GM18870 (cell line): ENCODE measurements around the gene CD109.
"Not testable (repeated sequence)": the region's sequence is repeated elsewhere in the genome, so short reads cannot be mapped to it uniquely, and the experiment has no call there.

ENCODE experiments used
- ATAC-seq: cut with Tn5 transposase; IDR thresholded peaks from one replicate; pipeline ENCODE4 v1.9.1; 2021; ENCODE audit warnings: moderate library complexity; ENCODE audit not compliant: unreplicated experiment

Gene CD109

DNA sequence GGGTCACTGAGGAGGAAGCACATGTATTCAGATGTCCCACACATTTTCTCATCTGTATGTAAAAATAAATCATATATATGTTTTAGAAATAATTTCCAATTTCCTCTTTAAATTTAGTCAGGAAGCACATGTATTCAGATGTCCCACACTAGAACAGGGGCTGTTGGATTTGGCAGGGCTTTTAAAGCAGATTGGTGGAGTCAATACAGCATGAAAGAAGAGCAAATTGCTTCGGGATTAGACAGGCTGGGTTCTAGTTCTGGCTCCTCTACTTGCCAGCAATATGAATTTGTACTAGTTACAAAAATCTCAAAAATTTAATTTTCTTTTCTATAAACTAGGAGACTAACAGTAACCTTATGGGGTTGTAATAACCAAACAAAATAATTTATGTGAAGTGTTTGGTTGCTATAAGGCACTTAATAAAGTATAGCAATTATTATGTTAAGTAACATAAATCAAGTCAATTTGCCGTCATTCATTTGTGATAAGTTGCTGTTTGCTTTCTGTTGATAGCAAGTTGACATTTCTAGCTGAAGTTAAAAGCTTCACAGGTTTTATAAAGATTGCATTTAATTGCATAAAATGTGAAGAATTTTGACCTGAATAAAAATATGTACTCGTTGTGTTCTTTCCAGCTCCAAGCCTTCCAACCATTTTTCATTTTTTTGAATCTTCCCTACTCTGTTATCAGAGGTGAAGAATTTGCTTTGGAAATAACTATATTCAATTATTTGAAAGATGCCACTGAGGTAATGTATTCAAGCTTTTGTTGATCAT is 88.9 kb downstream of the CD109 start:
- no peak for ATAC-seq

DNA sequence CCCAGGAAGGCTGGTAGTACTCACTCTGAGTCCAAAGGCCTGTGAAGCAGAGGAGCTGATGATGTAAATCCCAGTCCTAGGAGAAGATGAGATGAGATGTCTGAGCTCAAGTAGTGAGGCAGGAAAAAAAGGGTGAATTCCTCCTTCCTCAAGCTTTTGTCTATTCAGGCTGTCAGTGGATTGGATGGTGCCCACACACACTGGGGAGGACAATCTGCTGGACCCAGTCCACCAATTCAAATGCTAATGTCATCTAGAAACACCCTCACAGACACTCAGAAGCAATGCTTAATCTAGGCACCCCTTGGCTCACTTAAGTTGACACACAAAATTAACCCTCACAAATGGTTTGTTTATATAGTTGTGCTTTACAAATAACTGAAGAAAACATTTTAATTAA is 94.6 kb downstream of the CD109 start:
- no peak for ATAC-seq

- ATAC-seq: no peak
Observed at GRCh38 chr6:73791336-73791735, 95.3 kb downstream of the CD109 start.

GRCh38 chr6:73792738-73793137 is 96.7 kb downstream of the CD109 start:
- no peak for ATAC-seq

DNA sequence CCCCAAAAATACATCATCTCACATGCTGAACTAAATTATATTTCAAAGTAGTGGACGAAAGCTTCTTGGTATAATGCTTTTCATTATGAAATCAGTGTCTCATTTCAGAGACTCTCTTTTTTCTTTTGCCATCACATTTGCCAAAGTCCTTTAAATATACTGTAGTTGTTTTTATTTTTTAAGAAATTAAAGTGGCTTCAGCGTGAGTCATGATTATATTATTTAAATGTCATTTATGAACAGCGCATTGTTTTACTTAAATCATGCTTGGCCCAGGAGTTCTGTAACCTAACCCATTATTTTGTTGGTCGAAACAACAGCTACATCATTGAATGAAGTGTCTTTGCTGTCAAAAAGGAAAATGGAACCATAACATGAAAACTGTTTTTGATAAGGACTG is 100.9 kb downstream of the CD109 start:
- no peak for ATAC-seq

DNA sequence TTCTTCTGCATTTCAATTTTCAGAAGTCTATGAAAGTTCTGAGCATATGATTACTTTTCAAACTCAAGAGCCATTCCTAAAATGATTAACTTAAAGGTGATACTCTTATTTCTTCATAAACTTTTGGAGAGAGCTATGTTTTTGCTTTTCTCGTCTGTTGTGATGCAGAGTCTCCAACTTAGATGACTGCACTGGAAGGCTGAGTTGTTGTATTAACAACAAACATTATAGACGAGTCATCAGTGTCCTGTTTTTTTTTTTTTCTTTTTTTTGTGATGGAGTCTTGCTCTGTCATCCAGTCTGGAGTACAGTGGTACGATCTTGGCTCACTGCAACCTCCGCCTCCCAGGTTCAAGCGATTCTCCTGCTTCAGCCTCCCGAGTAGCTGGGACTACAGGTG is 101.9 kb downstream of the CD109 start:
- no peak for ATAC-seq

GRCh38 chr6:73798592-73798991 is 102.6 kb downstream of the CD109 start:
- ATAC-seq: peak; percentile 93

- ATAC-seq: no peak
Observed at GRCh38 chr6:73800997-73801396, 105.0 kb downstream of the CD109 start.

GRCh38 chr6:73801652-73802268 is 105.8 kb downstream of the CD109 start:
- ATAC-seq: no peak

GRCh38 chr6:73802366-73802765 is 106.4 kb downstream of the CD109 start:
- ATAC-seq: no peak

DNA sequence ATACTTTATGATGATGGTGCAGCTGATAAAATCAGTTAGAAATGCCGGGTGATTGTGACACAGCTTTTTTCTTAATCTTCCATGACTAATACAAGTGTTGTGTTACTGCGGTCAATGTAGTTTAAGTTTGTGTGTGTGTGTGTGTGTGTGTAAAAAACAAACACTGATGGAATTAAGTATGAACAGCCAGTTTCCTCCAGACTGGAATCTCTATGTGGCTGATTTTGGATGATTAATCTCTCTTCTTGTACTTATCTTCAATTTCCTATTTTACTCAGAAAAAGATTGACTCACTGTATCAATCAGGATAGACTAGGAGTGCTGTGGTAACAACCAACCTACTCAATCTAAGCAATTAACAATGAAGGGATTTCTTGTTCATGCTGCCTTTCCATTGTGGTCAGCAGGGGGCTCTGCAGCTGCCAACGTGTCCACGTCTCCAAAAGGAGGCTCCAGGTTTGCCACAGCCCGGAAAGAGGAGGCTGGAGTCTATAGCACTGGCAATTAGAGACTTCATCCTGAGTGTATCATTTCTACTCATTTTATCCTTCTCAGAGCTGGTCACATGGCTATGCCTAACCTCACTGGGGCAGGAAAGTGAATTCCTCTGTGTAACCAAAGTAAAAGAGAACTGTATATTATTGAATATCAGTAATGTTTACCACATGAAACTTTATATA is 107.7 kb downstream of the CD109 start:
- ATAC-seq: no peak

GRCh38 chr6:73805221-73805620 is 109.2 kb downstream of the CD109 start:
- not testable (repeated sequence) for ATAC-seq

- ATAC-seq: not testable (repeated sequence)
Observed at GRCh38 chr6:73805982-73806381, 110.0 kb downstream of the CD109 start.

DNA sequence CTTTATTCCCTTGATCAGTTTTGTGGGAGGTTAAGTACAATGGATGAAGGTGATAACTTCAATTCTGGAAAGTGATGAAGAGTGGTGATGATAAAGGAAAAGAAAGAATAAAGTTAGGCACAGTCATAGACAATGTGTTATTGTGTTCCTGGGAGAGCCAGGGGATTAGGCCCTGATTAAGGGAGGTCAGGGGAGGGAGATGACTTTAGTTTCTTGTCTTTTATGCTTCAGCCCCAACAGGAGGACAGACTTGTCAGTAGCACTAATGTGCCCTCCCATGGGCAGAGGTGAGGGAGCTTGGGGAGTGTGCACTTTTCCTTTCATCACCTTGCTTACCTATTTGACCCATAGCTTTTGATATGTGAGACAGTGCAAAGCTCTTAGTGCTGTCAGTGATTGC is 115.7 kb downstream of the CD109 start:
- ATAC-seq: no peak

- ATAC-seq: peak; percentile 65
Observed at GRCh38 chr6:73817253-73817652, 121.2 kb downstream of the CD109 start.

GRCh38 chr6:73823046-73823735 is 127.2 kb downstream of the CD109 start:
- ATAC-seq: no peak

DNA sequence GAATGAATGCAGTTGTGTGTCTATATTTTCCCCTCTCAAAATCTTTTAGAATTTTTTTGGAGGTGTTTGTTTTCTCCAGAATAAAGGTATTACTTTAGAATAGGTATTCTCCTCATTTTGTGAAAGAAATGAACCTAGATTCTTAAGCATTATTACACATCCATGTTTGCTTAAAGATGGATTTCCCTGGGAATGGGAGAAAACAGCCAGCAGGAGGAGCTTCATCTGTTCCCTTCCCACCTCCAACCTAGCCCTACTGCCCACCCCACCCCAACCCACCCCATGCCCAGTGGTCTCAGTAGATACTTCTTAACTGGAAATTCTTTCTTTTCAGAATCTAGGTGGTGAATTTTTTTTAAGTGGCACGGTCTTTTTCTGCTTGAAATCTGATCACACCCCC is 127.8 kb downstream of the CD109 start:
- ATAC-seq: no peak

GRCh38 chr6:73826571-73826970 is 130.6 kb downstream of the CD109 start:
- ATAC-seq: no peak

GRCh38 chr6:73830119-73830518 is 134.1 kb downstream of the CD109 start:
- peak; percentile 46 for ATAC-seq

DNA sequence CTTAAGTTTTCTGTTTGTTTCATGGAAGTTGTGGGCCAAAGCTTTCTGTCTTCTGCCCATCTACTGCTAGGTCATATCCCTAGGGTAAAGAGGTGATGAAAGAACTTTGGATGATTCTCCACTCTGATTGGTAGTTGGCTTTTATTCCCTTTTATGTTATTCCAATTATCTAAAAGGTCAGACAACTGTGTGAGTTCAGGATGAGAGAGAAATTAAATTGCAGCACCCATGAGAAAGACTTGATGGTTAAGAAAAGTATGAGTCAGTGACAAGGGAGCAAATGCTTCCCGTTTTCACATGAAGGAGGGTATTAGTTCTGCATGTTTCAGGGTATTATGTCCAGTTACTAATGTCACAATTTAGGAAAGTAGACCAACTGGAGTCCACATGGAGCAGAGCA is 136.3 kb downstream of the CD109 start:
- ATAC-seq: no peak

GRCh38 chr6:73844696-73845095 is 148.7 kb downstream of the CD109 start:
- ATAC-seq: not testable (repeated sequence)
